GM18505 (cell line): ENCODE data around the gene ACTBL2.

Source experiments
- ATAC-seq: cut with Tn5 transposase; IDR thresholded peaks from one replicate; pipeline ENCODE4 v1.9.1; 2021; ENCODE audit not compliant: unreplicated experiment
- POLR2A ChIP-seq: IDR thresholded peaks from 4 replicates; pipeline ENCODE4 v1.6.1; 2011; ENCODE audit warnings: borderline replicate concordance; ENCODE audit not compliant: insufficient read depth, insufficient read length; ENCODE audit errors: extremely low read depth

The ACTBL2 gene

DNA sequence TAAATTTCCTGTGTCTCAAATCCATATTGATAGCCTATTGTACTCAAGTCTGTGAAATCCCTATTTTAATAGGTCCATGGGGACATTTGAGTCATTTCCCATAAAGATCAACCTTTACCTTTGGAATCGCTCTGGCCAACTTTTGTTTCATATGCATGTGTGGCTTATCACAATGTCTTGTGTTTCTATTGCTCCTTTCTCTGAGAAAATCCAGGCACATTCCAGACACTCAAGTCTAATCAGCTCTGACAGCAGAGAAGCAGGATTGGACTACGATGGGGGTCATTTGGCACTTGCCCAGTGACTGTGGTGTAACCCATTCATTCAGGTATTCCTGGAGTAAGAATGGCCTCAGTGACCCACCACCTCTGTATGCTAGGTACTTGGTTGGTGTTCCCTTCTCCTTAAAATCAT is 48.4 kb downstream of the ACTBL2 start:
- no peak for ATAC-seq
- TF ChIP-seq POLR2A: no peak

DNA sequence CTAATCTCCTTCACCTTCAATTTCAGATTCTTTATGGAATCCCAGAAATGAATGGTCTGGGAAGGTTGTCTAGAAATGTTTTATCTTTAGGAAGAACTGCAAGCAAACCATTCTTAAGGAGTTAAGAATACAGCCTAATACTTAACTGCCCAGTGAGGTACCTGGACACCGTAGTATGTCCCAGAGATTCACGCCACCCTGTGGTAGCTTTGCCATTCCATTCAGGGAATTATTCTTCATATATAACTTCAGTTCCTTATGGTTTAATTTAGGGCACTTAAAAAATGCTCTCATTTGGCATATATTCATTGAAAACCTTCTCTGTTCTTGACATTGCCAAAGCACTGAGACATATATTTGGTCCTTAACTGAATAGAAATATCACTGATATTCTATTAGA is 49.7 kb downstream of the ACTBL2 start:
- TF ChIP-seq POLR2A: no peak
- no peak for ATAC-seq

DNA sequence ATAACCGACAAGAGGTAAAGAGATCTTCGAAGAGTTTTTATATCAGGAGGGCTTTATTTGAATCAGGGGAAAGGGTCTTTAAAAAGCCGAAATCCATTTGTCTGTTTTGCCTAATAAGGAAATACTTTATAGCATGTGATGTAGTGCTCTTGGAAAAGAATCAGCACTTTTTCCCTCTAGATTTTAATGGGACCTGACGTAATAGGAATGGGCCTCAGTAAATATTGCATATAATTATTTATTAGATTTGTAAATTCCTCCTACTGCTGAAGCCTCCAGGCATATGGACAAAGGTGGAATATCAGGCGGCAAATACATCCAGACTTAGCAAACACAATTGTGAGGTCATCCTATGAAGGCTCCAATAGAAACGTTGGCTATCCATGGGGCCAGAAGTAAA is 50.9 kb downstream of the ACTBL2 start:
- no peak for ATAC-seq

More for the DNA sequence above, 50.9 kb downstream of the ACTBL2 start:
- TF ChIP-seq POLR2A: no peak
